ENCODE data around the gene PSMD2.

DNA sequence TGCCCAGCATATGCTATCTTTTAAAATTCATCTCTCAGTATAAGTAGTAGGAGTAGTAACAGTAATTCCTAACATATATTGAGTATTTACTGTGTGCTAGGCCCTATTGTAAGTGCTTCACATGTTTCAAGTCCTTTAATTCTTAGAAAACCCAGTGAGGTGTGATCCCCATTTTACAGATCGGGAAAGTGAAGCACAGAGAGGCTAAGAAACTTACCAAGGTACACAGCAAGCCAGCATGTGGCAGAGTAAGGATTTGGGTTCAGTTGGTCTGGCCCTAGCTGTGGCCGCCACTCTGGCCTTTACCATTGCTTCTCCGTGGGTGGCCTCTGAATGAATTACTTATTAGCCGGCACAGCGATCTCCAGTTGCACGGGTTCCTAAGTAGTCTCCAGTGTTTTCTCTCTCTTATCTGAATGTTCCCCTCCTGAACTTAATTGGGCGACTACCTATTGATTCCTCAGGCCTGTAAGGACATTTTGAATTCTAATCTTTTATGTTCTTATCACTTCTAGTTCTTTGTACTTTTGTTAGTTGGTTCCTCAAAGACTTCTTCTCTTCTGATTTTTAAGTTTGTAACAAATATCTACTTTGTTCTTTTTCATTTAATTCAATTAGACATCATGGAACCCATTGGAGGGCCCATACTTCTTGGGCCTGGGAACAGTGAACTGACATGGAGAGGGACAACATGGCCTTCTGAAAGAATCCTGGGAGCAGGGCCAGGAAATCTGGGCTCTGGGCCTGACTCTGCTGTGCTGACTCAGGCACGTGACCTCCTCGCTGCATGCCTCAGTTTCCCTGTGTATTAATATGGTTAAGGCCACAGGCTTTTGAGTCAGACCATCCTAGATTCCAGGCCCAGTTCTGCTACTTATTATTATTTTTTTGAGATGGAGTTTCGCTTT, 50.8 kb downstream of the PSMD2 start:
- TF ChIP-seq, protein P1, sequence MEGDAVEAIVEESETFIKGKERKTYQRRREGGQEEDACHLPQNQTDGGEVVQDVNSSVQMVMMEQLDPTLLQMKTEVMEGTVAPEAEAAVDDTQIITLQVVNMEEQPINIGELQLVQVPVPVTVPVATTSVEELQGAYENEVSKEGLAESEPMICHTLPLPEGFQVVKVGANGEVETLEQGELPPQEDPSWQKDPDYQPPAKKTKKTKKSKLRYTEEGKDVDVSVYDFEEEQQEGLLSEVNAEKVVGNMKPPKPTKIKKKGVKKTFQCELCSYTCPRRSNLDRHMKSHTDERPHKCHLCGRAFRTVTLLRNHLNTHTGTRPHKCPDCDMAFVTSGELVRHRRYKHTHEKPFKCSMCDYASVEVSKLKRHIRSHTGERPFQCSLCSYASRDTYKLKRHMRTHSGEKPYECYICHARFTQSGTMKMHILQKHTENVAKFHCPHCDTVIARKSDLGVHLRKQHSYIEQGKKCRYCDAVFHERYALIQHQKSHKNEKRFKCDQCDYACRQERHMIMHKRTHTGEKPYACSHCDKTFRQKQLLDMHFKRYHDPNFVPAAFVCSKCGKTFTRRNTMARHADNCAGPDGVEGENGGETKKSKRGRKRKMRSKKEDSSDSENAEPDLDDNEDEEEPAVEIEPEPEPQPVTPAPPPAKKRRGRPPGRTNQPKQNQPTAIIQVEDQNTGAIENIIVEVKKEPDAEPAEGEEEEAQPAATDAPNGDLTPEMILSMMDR (IDR thresholded peaks at IDR 0.05; ENCODE audit: low read depth, low read length, poor library complexity, severe bottlenecking), result no peak
- TF ChIP-seq EZH2phosphoT487 (IDR thresholded peaks at IDR 0.05; ENCODE audit: borderline replicate concordance, low read length), result no peak
